H1 (cell line): Measurements from ENCODE around the gene ANKFN1. TPM values are rescaled to one million over a fixed set of nuclear protein-coding genes. Genes with fewer than 3 reads are reported as not detected.
"Not testable (repeated sequence)": the region's sequence is repeated elsewhere in the genome, so short reads cannot be mapped to it uniquely, and the experiment has no call there.

ENCODE experiments used
- CTCF ChIA-PET: fragments of 300-600 bp; sonication (Branson Sonifier 250); formaldehyde crosslinking; loops from one replicate; lab custom pipeline; 2021; ENCODE audit not compliant: partially characterized antibody; lab: Charles Lee
- POLR2A ChIA-PET: fragments of 300-600 bp; sonication (Branson Sonifier 250); formaldehyde crosslinking; loops from one replicate; lab custom pipeline; 2021; ENCODE audit warnings: inconsistent platforms; ENCODE audit not compliant: partially characterized antibody; lab: Charles Lee
- DNase-seq, 2 experiments: peaks; one replicate each; pipeline versions ENCODE4 v3.0.0 to v3.0.0-alpha.2; 2010 to 2022; ENCODE audit warnings: low spot score in 2 of 2, low read depth in 1 of 2, mixed read lengths in 1 of 2
- FAIRE-seq: peaks from 2 replicates; lab custom pipeline; 2011; peaks lifted over from hg19 to GRCh38; lab: Jason Lieb, UNC
- H2AFZ ChIP-seq: 2 replicates; pipeline ENCODE4 v1.8.1; 2012; ENCODE audit warnings: low read length, inconsistent platforms
- H2AK5ac ChIP-seq: 2 replicates; pipeline ENCODE4 v1.6.1; 2013; ENCODE audit warnings: low read depth, low read length
- H2BK120ac ChIP-seq: replicated peaks from 2 replicates; pipeline ENCODE3; 2013; ENCODE audit warnings: low read depth, low read length, inconsistent platforms
- H2BK12ac ChIP-seq: 2 replicates; pipeline ENCODE4 v1.6.1; 2013; ENCODE audit warnings: low read depth, low read length
- H2BK15ac ChIP-seq: 2 replicates; pipeline ENCODE4 v1.6.1; 2013; ENCODE audit warnings: low read length
- H2BK20ac ChIP-seq: 2 replicates; pipeline ENCODE4 v1.6.1; 2013; ENCODE audit warnings: low read length
- H2BK5ac ChIP-seq: 2 replicates; pipeline ENCODE4 v1.6.1; 2013; ENCODE audit warnings: low read depth, low read length
- H3K14ac ChIP-seq: 2 replicates; pipeline ENCODE4 v1.6.1; 2013; ENCODE audit warnings: inconsistent platforms; ENCODE audit not compliant: insufficient read length
- H3K18ac ChIP-seq: 2 replicates; pipeline ENCODE4 v1.6.1; 2013; ENCODE audit warnings: low read length; ENCODE audit errors: extremely low read depth
- H3K23ac ChIP-seq: 2 replicates; pipeline ENCODE4 v1.6.1; 2013; ENCODE audit warnings: inconsistent platforms; ENCODE audit not compliant: insufficient read length
- H3K23me2 ChIP-seq: 2 replicates; pipeline ENCODE4 v1.6.1; 2013; ENCODE audit warnings: low read depth, low read length
- H3K27ac ChIP-seq: 2 replicates; pipeline ENCODE4 v1.6.1; 2011; ENCODE audit warnings: low read depth, low read length, inconsistent platforms
- H3K27me3 ChIP-seq, 4 experiments: replicated peaks in 1 of 4; 1 replicate in 1 of 4; 2 replicates in 3 of 4; pipeline versions ENCODE4 v1.6.1 to v1.8.1; 2011 to 2013; ENCODE audit warnings: low read length in 3 of 4, mild to moderate bottlenecking in 3 of 4, inconsistent platforms in 2 of 4, mixed read lengths in 2 of 4, moderate library complexity in 1 of 4; ENCODE audit not compliant: control insufficient read depth in 3 of 4, insufficient read depth in 3 of 4; ENCODE audit errors: extremely low read depth in 1 of 4
- H3K36me3 ChIP-seq, 4 experiments: 2 replicates each; pipeline versions ENCODE4 v1.6.1 to v1.8.1; 2011 to 2013; ENCODE audit warnings: mild to moderate bottlenecking in 4 of 4, low read length in 3 of 4, moderate library complexity in 2 of 4, control low read depth in 1 of 4, inconsistent platforms in 1 of 4; ENCODE audit not compliant: insufficient read depth in 4 of 4, control insufficient read depth in 2 of 4
- H3K4ac ChIP-seq: replicated peaks from 2 replicates; pipeline ENCODE3; 2013; ENCODE audit warnings: low read length, low read depth, mixed read lengths, inconsistent platforms; ENCODE audit not compliant: insufficient read length
- H3K4me1 ChIP-seq, 4 experiments: replicated peaks in 1 of 4; 1 replicate in 1 of 4; 2 replicates in 3 of 4; pipeline versions ENCODE4 v1.6.1 to v1.8.1; 2011 to 2013; ENCODE audit warnings: low read length in 3 of 4, inconsistent platforms in 2 of 4, mixed read lengths in 1 of 4; ENCODE audit not compliant: insufficient read depth in 4 of 4, control insufficient read depth in 3 of 4
- H3K4me2 ChIP-seq, 2 experiments: 2 replicates each; pipeline versions ENCODE4 v1.6.1 to v1.8.1; 2011 to 2013; ENCODE audit warnings: low read depth in 2 of 2, low read length in 2 of 2, control low read depth in 1 of 2, inconsistent platforms in 1 of 2, mild to moderate bottlenecking in 1 of 2; ENCODE audit not compliant: insufficient read depth in 1 of 2
- H3K4me3 ChIP-seq, 4 experiments: fragments of 200-600, 300-600 bp in 1 of 4; sonication (generic), shearing (Covaris generic), sonication (Bioruptor Twin) in 1 of 4; 2 replicates each; pipeline versions ENCODE4 v1.5.1 to v1.8.1; 2011 to 2016; ENCODE audit warnings: low read length in 4 of 4, low read depth in 3 of 4, control low read depth in 2 of 4, inconsistent platforms in 2 of 4, mild to moderate bottlenecking in 2 of 4, mixed read lengths in 1 of 4, moderate library complexity in 1 of 4; ENCODE audit not compliant: insufficient read depth in 2 of 4; ENCODE audit errors: extremely low read depth in 1 of 4
- H3K56ac ChIP-seq: replicated peaks from 2 replicates; pipeline ENCODE3; 2013; ENCODE audit warnings: low read depth, mild to moderate bottlenecking, mixed read lengths, low read length, inconsistent platforms; ENCODE audit not compliant: insufficient read length
- H3K79me1 ChIP-seq: 2 replicates; pipeline ENCODE4 v1.6.1; 2013; ENCODE audit warnings: low read depth, low read length, control low read depth
- H3K79me2 ChIP-seq, 2 experiments: 2 replicates each; pipeline versions ENCODE4 v1.6.1 to v1.8.1; 2012 to 2013; ENCODE audit warnings: low read length in 2 of 2, mild to moderate bottlenecking in 2 of 2, inconsistent platforms in 1 of 2; ENCODE audit not compliant: insufficient read depth in 2 of 2, control insufficient read depth in 1 of 2
- H3K9ac ChIP-seq, 4 experiments: replicated peaks in 1 of 4; 1 replicate in 1 of 4; 2 replicates in 3 of 4; pipeline versions ENCODE4 v1.6.1 to v1.8.1; 2011 to 2013; ENCODE audit warnings: low read depth in 3 of 4, low read length in 3 of 4, control low read depth in 2 of 4, mild to moderate bottlenecking in 2 of 4, moderate library complexity in 2 of 4, inconsistent platforms in 1 of 4; ENCODE audit errors: extremely low read depth in 1 of 4
- H3K9me3 ChIP-seq, 2 experiments: 2 replicates each; pipeline versions ENCODE4 v1.6.1 to v1.8.1; 2012 to 2013; ENCODE audit warnings: mild to moderate bottlenecking in 2 of 2, moderate library complexity in 2 of 2, control low read depth in 1 of 2, inconsistent platforms in 1 of 2, low read depth in 1 of 2, low read length in 1 of 2, mixed read lengths in 1 of 2; ENCODE audit not compliant: insufficient read depth in 2 of 2
- H4K20me1 ChIP-seq, 2 experiments: replicated peaks in 1 of 2; 2 replicates each; pipeline versions ENCODE3 to v1.8.1; 2011 to 2013; ENCODE audit warnings: inconsistent platforms in 2 of 2, low read length in 2 of 2, mild to moderate bottlenecking in 1 of 2; ENCODE audit not compliant: insufficient read depth in 2 of 2, control insufficient read depth in 1 of 2
- H4K5ac ChIP-seq: 2 replicates; pipeline ENCODE4 v1.6.1; 2013; ENCODE audit warnings: low read length, low read depth, mixed read lengths, inconsistent platforms; ENCODE audit not compliant: insufficient read length
- H4K8ac ChIP-seq: 2 replicates; pipeline ENCODE4 v1.8.0; 2013; ENCODE audit warnings: mild to moderate bottlenecking, moderate library complexity, low read length, inconsistent platforms; ENCODE audit not compliant: insufficient read depth; ENCODE audit errors: extremely low read depth
- H4K91ac ChIP-seq: replicated peaks from 2 replicates; pipeline ENCODE3; 2013; ENCODE audit warnings: low read length, mixed read lengths, inconsistent platforms; ENCODE audit not compliant: insufficient read length
- WGBS, 2 experiments: shearing (Covaris generic) in 1 of 2; methylation state at CpG; one replicate each; pipeline versions ENCODE4 v1.1.6 to v1.1.7; 2013 to 2015; ENCODE audit warnings: low lambda C conversion rate in 2 of 2, mixed read lengths in 2 of 2, inconsistent platforms in 1 of 2, low coverage in 1 of 2, missing lambda C conversion rate in 1 of 2; ENCODE audit not compliant: insufficient replicate concordance in 2 of 2, insufficient coverage in 1 of 2, insufficient read length in 1 of 2; ENCODE audit errors: extremely low coverage in 1 of 2, missing lambda C conversion rate in 1 of 2; 5-methylcytosine and 5-hydroxymethylcytosine counted together
- polyA plus RNA-seq, 7 experiments: library from polyadenylated mRNA; depleted of rRNA in 3 of 7; stranded (reverse) in 5 of 7; unstranded in 2 of 7; fragments of >200 nt in 5 of 7; fragments of 200-250 nt in 2 of 7; gene quantifications; 1 replicate in 5 of 7; 2 replicates in 1 of 7; 4 replicates in 1 of 7; pipeline versions ENCODE4 v1.2.1 to v1.2.3, GENCODE V29; 2011 to 2013; ENCODE audit warnings: missing spikeins in 2 of 7, mixed read lengths in 2 of 7
- total RNA-seq: library from RNA; stranded (reverse); fragmentation: NEBNext Ultra II Directional; extraction: Animal tissue kit (Norgen Biotek cat#: 25700); gene quantifications from 2 replicates; pipeline ENCODE4 v1.2.1, GENCODE V29; 2021

ANKFN1 gene
- total and polyA plus RNA-seq, 2 of the 8 experiments (the other 6 are each of a cell fraction or from before 2014, with no cell fraction given): not detected

- H4K8ac ChIP-seq, H3K4me2 ChIP-seq, H2BK5ac ChIP-seq, H3K4ac ChIP-seq, H3K4me1 ChIP-seq, H2BK120ac ChIP-seq, H2AK5ac ChIP-seq, H3K18ac ChIP-seq, H4K91ac ChIP-seq, H3K14ac ChIP-seq, H3K9me3 ChIP-seq, POLR2A ChIA-PET, H3K9ac ChIP-seq, H3K79me1 ChIP-seq, H3K79me2 ChIP-seq, H3K56ac ChIP-seq, DNase-seq, H2BK12ac ChIP-seq, H2AFZ ChIP-seq, H3K36me3 ChIP-seq, H3K27me3 ChIP-seq, H4K5ac ChIP-seq, H3K23ac ChIP-seq, H4K20me1 ChIP-seq, H3K4me3 ChIP-seq, H2BK15ac ChIP-seq, H2BK20ac ChIP-seq, H3K23me2 ChIP-seq, H3K27ac ChIP-seq: not testable (repeated sequence)
- peak; percentile 32 for FAIRE-seq
- 91% methylated on average over 3 of the region's 3 CpGs; no CpG with 5 or more reads in 1 of the 2 experiments for WGBS, 2 experiments
- CTCF ChIA-PET: interaction anchor here (1.1 to 1.5 kb wide), 4 partner anchors 10 to 176 kb away, joined by 3 to 4 read pairs (median 4); no protein-coding TSS in a partner anchor
These were observed 135.5 kb downstream of the ANKFN1 start for GRCh38 chr17:56288786-56289185.
